Spleen (tissue), 7 donors: ENCODE results near the gene FBN2.

Experiments
- CTCF ChIP-seq, 11 experiments: fragments of 200-600 bp in 7 of 11; fragments of 450-650 bp in 4 of 11; sonication (generic) in 4 of 11; IDR thresholded peaks in 8 of 11; conservative IDR thresholded peaks in 3 of 11; 1 replicate in 7 of 11; 2 replicates in 4 of 11; pipeline versions ENCODE4 v1.4.0 to v1.8.0; 2016 to 2021; ENCODE audit warnings: antibody characterized with exemption in 11 of 11, inconsistent platforms in 4 of 11, mild to moderate bottlenecking in 1 of 11
- POLR2A ChIP-seq, 3 donors: fragments of 450-650 bp; IDR thresholded peaks; one replicate each; pipeline ENCODE4 v1.5.1; 2017; ENCODE audit warnings: antibody characterized with exemption in 3 of 3, mild to moderate bottlenecking in 1 of 3
- donor health status: DM: no; HTN: no; CAD: no; lungs with moderate emphysema.
- donor health status: DM: no; HTN: no; CAD: no.
- donor health status: DM: no; HTN: no; CAD: no.

- TF ChIP-seq CTCF (IDR thresholded peaks at IDR 0.05 in 8 of 11, conservative IDR thresholded peaks at IDR 0.05 in 3 of 11) (no peak), POLR2A (IDR thresholded peaks at IDR 0.05) (no peak)
These were observed 635 bp downstream of the FBN2 start for GRCh38 chr5:128537221-128537999.
